ENCODE data around the gene ZBTB37. TPM values are rescaled to one million over a fixed set of nuclear protein-coding genes. Genes with fewer than 3 reads are reported as not detected.

The ZBTB37 gene
- total RNA-seq, 2 experiments from 2014 or later, result 9.5 to 13.3 TPM

DNA sequence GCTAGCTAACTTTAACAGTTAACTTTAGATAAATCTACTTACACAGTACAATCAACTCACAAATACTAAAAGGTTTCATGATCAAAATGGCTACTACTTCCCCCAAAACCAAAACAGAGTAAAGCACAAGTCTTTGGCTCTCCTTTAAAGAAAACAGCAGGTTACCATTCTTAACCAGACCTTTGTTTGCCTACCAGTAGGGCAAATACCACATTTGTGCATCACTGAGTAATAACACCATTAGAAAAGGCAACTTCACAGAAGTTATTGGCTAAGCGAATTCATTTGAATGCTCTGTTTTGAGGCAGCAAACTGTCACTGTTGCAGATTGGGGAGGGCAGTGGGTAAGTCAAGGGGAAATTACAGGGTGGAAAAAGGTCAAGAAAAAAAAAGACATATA lies 66.3 kb downstream of the ZBTB37 start:
- Mint-ChIP-seq H3K36me3 (peaks cover 40% of the 10 kb centered on the region), H3K4me3 (no peak overlapping the region), H3K27ac (no peak overlapping the region), H3K4me1 (peaks cover 7% of the 10 kb centered on the region), H3K9me3 (ENCODE audit: low read depth) (no peaks in the 10 kb centered on the region), H3K27me3 (no peaks in the 10 kb centered on the region)
- CTCF ChIA-PET, result no interaction called here
- DNase-seq (no peak), ATAC-seq (no peak)

DNA sequence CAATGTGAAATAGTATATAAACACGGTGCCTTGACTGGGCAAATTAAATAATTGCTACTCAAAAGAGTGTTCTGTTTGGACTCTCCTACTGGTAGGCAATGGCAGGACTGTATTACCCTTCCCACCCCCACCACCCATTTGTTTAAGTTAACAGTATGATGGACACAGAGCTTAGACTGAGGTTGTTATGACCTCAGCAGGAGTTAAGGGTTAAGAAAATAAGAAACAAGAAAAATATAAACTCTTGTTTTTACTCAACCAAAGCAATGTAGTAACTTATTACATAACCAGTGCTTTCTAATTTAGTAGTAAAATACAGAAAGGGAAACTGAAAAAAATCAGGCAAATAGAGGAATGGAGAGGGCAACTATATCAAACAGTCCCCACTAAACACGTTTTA lies 68.9 kb downstream of the ZBTB37 start:
- no peak for ATAC-seq
- H3K27ac Mint-ChIP-seq, result no peak overlapping the region
- no peaks in the 10 kb centered on the region for H3K9me3 Mint-ChIP-seq (ENCODE audit: low read depth)
- DNase-seq, result no peak
- no peaks in the 10 kb centered on the region for H3K27me3 Mint-ChIP-seq
- no peak overlapping the region for H3K4me3 Mint-ChIP-seq
- H3K4me1 Mint-ChIP-seq, result peaks cover 7% of the 10 kb centered on the region
- CTCF ChIA-PET, result interaction anchor here (0.6 to 0.8 kb wide), 2 partner anchors 21 to 366 kb away, joined by 4 read pairs; no protein-coding TSS in a partner anchor
- peaks cover 45% of the 10 kb centered on the region for H3K36me3 Mint-ChIP-seq

DNA sequence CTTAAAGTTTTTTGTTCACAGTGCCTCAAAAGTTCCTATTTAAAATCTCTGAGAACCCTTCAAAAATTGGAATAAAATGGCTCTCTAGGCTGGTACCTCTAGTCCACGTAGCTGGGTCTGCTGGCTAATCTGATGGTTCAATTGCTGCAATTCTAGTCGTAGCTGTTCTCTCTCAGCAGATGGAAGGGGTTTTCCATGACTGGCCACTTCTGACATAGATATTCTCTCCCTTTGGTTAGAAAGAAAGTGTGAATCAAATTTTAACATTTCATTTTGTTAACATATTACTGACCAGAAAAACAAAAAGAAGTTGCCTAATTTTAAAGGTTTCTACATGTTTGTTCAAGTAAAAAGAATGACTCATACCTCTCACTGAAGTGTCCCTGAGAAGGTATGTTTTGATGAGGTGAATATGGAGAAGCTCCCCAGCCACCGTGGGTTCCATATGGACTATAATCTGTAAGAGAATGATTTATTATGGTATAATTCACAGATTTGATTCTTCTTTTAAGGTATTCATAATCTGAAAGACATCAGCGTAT lies 78.3 kb downstream of the ZBTB37 start:
- DNase-seq (no peak), ATAC-seq (no peak)
- CTCF ChIA-PET, result interaction anchor here (0.9 kb wide), 1 partner anchor 517 kb away, joined by 3 read pairs; no protein-coding TSS in a partner anchor
- Mint-ChIP-seq H3K4me3 (no peak overlapping the region), H3K27me3 (no peaks in the 10 kb centered on the region), H3K36me3 (peaks cover 38% of the 10 kb centered on the region), H3K4me1 (peaks cover 2% of the 10 kb centered on the region), H3K27ac (no peak overlapping the region), H3K9me3 (ENCODE audit: low read depth) (no peaks in the 10 kb centered on the region)

DNA sequence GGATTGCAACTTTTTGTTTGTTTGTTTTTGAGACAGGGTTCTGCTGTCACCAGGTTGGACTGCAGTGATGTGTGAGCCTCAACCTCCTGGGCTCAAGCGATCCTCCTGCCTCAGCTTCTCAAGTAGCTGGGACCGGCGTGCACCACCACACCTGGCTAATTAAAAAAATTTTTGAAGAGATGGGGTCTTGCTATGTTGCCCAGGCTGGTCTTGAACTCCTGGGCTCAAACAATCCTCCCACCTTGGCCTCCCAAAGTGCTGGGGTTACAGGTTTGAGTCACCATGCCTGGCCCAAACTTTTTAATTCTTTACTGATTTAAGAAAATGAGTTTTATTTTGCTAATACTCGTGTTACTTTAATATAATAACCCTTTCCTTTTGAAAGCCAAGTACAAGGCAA lies 80.4 kb downstream of the ZBTB37 start:
- H3K4me3 Mint-ChIP-seq, result no peak overlapping the region
- no peaks in the 10 kb centered on the region for H3K9me3 Mint-ChIP-seq (ENCODE audit: low read depth)
- CTCF ChIA-PET, result interaction anchor here (1.6 kb wide), 1 partner anchor 90 kb away, joined by 3 read pairs; no protein-coding TSS in a partner anchor
- peaks cover 15% of the 10 kb centered on the region for H3K4me1 Mint-ChIP-seq
- peaks cover 41% of the 10 kb centered on the region for H3K36me3 Mint-ChIP-seq
- DNase-seq (no peak), ATAC-seq (no peak)
- H3K27ac Mint-ChIP-seq, result no peak overlapping the region
- no peaks in the 10 kb centered on the region for H3K27me3 Mint-ChIP-seq

Other genes with a start within 250 kb of the ZBTB37 start
- not detected for gene TEX50, start 233.0 kb upstream of the ZBTB37 start, total RNA-seq
- under 1 TPM in 1 of 2 experiments, not detected in 1; 0.20 TPM for gene ANKRD45, start 198.5 kb upstream of the ZBTB37 start, total RNA-seq
- 10 to 100 TPM; 18.8 to 25.0 TPM for gene KLHL20, start 153.4 kb upstream of the ZBTB37 start, total RNA-seq
- gene DARS2, start 43.7 kb upstream of the ZBTB37 start, total RNA-seq, result 10 to 100 TPM; 28.7 to 32.3 TPM
- 10 to 100 TPM; 35.4 to 42.0 TPM for gene CENPL, start 43.5 kb upstream of the ZBTB37 start, total RNA-seq
- 100 to 1,000 TPM; 418 to 494 TPM for gene GAS5, start 391 bp upstream of the ZBTB37 start, total RNA-seq
- gene SERPINC1, start 48.9 kb downstream of the ZBTB37 start, total RNA-seq, result not detected
- gene RC3H1, start 154.0 kb downstream of the ZBTB37 start, total RNA-seq, result 10 to 100 TPM; 37.1 to 38.0 TPM